CD4-positive, alpha-beta T cell treated with Interleukin-15 for 1 hour (primary cell): Measurements from ENCODE around the gene RELA.

Experiments used
- DNase-seq: peaks from one replicate; pipeline ENCODE4 v3.0.0-alpha.2; 2020

The RELA gene

GRCh38 chr11:65629579-65629978 lies 33.1 kb downstream of the RELA start:
- no peak for DNase-seq

GRCh38 chr11:65627202-65627601 lies 35.5 kb downstream of the RELA start:
- no peak for DNase-seq

DNA sequence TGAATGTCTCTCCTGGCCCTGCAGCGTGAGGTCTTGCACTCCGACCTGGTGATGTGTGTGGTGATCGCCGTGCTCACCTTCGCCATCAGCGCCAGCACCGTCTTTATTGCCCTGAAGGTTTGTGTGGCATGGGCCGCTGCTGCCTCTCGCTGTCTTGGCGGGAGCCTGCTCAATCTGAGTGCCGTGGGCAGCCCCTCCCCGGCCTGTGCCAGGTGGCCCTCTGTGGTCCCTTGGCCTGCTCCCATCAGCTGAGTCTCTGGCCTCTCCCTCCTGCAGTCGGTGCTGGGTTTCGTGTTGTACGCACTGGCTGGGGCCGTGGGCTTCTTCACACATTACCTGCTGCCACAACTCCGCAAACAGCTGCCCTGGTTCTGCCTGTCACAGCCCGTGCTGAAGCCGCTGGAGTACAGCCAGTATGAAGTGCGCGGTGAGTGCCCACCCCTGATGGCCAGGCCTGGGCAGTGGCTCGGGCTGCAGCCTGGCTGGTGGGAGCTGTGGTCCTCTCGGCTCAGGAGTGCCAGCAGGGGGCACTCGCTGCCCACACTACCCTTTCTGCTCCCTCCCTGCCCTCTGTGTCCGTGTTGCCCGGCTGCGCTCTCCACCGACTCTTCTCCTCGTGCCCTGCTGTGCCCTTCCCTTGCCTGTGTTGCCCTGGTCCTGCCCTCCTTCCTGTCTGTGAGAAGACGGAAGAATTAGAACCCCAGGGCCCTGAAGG lies 36.9 kb downstream of the RELA start:
- peak; percentile 74 for DNase-seq

DNA sequence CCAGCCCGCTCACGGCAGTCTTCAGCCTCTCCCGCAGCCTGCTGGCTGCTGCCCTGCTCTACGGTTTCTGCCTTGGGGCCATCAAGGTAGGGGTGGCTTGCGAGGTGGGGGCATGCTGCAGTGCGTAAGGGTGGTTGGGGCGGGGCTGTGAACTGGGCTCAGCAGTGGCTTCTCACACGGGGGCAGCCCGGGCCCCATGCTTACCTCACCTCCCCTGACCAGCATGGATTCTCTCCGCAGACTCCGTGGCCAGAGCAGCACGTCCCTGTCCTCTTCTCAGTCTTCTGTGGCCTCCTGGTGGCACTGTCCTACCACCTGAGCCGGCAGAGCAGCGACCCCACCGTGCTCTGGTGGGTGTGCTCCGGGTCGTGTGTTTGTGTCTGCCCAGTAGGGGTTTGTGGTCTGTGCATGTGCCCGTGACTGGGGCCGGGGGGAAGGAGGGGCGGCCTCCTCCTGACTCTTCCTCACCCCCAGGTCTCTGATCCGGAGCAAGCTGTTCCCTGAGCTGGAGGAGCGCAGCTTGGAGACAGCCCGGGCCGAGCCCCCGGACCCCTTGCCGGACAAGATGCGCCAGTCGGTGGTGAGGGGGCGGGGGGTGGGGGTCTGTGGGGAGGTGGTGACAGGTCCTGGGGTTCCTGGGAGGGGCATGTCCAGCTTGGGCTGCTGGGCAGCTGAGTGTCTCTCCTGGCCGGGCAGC lies 37.6 kb downstream of the RELA start:
- no peak for DNase-seq

- DNase-seq: no peak
Measured at GRCh38 chr11:65623852-65624616, 38.7 kb downstream of the RELA start.

GRCh38 chr11:65623177-65623576 lies 39.5 kb downstream of the RELA start:
- DNase-seq: no peak

DNA sequence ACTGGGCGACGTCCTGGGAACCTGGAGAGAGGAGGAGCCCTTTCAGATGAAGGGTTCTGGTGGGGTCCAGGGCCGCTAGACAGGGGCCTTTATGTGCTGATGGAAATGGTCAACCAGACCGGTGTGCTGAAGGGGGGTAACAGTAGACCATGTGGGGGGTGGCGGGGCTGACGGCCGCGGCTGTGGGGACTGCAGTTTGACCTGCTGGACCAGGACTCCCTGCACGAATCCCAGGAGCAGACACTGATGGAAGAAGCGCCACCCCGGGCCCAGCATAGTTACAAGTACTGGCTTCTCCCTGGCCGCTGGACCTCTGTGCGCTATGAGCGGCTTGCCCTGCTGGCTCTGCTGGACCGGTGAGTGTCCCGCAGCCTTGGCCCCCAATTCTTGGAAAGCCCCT lies 40.7 kb downstream of the RELA start:
- no peak for DNase-seq

DNA sequence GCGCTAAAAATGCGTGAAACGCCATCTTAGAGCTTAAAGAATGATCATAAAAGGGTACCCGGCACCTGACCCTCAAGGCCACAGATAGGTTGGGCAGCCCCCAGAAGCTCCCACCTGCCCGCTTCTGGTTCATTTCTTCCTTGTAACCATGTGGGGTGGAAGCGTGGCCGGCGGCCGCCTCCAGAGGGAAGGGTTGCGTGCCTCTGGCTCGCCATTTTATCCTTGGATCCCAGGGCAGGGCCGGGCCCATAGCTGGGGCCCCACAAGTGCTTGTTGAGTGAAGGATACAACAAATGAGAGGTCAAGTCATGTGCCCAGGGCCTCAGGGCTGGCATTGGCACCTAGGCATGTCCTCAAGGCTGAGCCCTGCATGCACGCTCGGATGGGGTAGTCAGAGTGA lies 41.3 kb downstream of the RELA start:
- DNase-seq: no peak

GRCh38 chr11:65620666-65621065 lies 42.0 kb downstream of the RELA start:
- no peak for DNase-seq

- no peak for DNase-seq
Measured at GRCh38 chr11:65619281-65619928, 43.3 kb downstream of the RELA start.

DNA sequence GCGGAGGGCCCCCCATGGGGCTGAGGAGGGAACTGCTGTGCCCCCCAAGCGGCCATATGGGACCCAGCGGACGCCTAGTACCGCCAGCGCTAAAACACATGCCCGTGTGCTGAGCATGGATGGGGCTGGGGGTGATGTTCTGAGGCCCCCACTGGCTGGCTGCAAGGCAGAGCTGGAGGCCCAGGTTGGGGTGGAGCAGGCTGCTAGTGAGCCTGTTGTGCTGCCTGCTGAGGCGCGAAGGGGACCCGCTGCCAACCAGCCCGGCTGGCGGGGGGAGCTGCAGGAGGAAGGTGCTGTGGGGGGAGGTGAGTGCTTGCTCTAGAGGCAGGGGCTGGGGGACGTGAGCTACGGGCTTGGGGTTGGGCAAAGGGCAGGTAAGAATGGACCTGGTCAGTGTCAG lies 44.0 kb downstream of the RELA start:
- DNase-seq: no peak

- DNase-seq: no peak
Measured at GRCh38 chr11:65617990-65618751, 44.5 kb downstream of the RELA start.

DNA sequence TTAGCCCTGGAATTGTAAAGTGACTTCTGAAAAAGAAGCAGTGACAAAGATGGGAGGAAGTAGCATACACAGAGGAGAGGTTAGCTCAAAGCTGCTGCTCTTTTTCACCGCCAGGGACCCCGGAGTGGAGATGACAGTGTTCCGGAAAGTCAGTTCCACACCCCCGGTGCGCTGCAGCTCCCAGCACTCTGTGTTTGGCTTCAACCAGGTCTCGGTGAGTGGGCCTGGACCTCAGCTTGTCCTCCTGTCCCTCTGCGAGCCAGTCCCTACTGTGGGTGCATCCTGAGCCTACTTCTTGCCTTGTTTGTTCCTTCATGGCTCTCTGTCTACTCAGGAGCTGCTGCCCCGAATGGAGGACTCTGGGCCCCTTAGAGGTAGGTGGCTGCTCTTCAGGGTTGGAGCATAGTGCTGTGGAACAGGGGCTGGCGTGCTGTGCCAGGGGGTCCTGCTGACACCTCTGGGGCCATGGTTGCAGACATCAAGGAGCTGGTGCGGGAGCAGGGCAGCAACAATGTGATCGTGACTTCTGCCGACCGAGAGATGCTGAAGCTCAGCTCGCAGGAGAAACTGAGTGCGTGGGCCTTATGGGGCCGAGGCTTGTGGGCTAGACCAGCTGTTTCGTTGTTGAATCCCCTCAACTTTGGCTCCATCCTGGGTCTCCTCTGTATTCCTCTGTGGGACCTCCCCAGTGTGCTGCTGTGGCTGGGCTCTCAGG lies 45.4 kb downstream of the RELA start:
- no peak for DNase-seq

- no peak for DNase-seq
Measured at GRCh38 chr11:65616575-65617001, 46.1 kb downstream of the RELA start.

- DNase-seq: peak; percentile 33
Measured at GRCh38 chr11:65615950-65616574, 46.7 kb downstream of the RELA start.

DNA sequence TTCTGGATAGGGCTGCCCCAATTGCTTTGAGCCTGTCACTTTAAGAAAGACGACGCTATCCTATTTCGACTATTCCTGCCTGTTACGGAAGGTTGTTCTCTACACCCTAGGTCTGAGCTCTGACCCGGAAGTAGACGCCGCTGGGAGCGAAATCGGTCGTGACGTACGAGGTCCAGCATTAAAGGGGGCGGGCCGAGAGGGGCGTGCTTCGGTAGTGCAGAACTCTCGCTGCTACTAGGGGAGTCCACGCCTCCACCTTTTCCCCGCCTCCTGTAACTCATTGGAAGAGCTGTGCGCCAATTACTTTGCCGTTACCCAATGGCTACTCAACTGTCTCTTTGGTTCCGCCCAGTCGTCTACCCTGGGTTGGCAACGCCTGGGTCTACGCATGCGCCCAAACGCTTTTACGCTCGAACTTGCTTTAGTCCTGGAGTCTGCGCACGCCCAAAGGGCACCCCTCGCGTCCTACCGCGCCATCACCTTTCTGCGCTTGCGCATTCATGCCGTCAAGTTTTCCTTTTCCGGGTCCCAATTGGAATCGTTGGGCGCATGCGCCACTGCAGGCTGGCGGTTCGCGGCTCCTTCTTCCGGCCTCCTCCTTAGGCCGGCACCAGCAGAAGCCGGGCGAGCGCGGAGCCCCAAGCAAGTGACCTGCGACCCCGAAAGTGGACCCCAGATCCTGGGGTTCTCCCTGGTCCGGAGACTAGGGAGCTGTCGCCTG lies 47.3 kb downstream of the RELA start, which contains the start of gene PCNX3:
PCNX3 (plus strand) TSS at position 548 of the 721 bp plus-strand sequence. CDS start 536 bp downstream, outside the sequence.
- peak; percentile 100 for DNase-seq

- DNase-seq: no peak
Measured at GRCh38 chr11:65613091-65613928, 49.4 kb downstream of the RELA start.

DNA sequence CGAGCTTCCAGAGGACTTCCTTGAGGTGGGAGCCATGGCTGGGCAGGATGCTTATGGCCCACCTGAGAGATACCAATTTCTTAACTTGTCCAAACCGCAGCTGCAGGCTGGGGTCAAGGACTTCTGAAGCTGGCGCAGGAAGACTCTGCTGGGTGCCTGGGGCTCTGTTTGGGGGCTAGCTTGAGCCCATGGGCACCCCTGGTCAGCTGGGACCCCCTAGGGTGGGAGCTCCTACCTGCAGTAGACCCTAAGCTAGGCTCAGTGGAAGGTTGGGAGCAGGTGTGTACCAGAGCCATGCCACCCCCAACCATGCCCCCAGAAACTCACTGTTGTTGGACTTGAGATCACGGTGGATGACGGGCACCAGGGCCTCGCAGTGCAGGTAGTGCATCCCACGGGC lies 50.0 kb downstream of the RELA start:
- DNase-seq: no peak
